Dendritic cell treated with granulocyte-macrophage colony-stimulating factor and Interleukin-4, amounts not matched to agents 40 ng/mL and 50 ng/mL, for 4 days (primary cell): ENCODE results near the gene SYNGR1.
"Not testable (repeated sequence)": the region's sequence is repeated elsewhere in the genome, so short reads cannot be mapped to it uniquely, and the experiment has no call there.

Source experiments
- H3K27ac Mint-ChIP-seq: one replicate; pipeline ENCODE4 v1.8.0; 2022; ENCODE audit warnings: mild to moderate bottlenecking, mixed read lengths
- H3K27me3 Mint-ChIP-seq: one replicate; pipeline ENCODE4 v1.8.0; 2022; ENCODE audit warnings: mild to moderate bottlenecking, mixed read lengths
- H3K36me3 Mint-ChIP-seq: one replicate; pipeline ENCODE4 v1.8.0; 2022; ENCODE audit warnings: low read depth, mixed read lengths
- H3K4me1 Mint-ChIP-seq: one replicate; pipeline ENCODE4 v1.8.0; 2022; ENCODE audit warnings: low read depth, mixed read lengths
- H3K4me3 Mint-ChIP-seq: one replicate; pipeline ENCODE4 v1.8.0; 2022; ENCODE audit warnings: mild to moderate bottlenecking, moderate library complexity, mixed read lengths
- H3K9me3 Mint-ChIP-seq: one replicate; pipeline ENCODE4 v1.8.0; 2022; ENCODE audit warnings: mixed read lengths
- intact Hi-C: fragments of 100-400 bp; cut with micrococcal nuclease; formaldehyde crosslinking; loops from one replicate; pipeline ENCODE4 v1.15.0; 2022

Gene SYNGR1

GRCh38 chr22:39408173-39408572 lies 58.4 kb downstream of the SYNGR1 start:
- Mint-ChIP-seq H3K27me3 (no peaks in the 10 kb centered on the region), H3K9me3 (no peaks in the 10 kb centered on the region), H3K36me3 (peaks cover 28% of the 10 kb centered on the region), H3K4me3 (no peak overlapping the region), H3K4me1 (peaks cover 72% of the 10 kb centered on the region), H3K27ac (no peak overlapping the region)
- intact Hi-C loops = loop anchor here (10.0 kb wide), 1 partner anchor 107 kb away; no protein-coding TSS in a partner anchor

- Mint-ChIP-seq H3K4me1 (peaks cover 73% of the 10 kb centered on the region), H3K27ac (no peak overlapping the region), H3K27me3 (no peaks in the 10 kb centered on the region), H3K36me3 (peaks cover 22% of the 10 kb centered on the region), H3K9me3 (no peaks in the 10 kb centered on the region), H3K4me3 (no peak overlapping the region)
- intact Hi-C loops = loop anchor here (10.0 kb wide), 1 partner anchor 106 kb away; no protein-coding TSS in a partner anchor
These were observed 59.0 kb downstream of the SYNGR1 start for GRCh38 chr22:39408807-39409206.

- peaks cover 78% of the 10 kb centered on the region for H3K4me1 Mint-ChIP-seq
These were observed 59.8 kb downstream of the SYNGR1 start for GRCh38 chr22:39409516-39410029.

GRCh38 chr22:39410264-39410663 lies 60.5 kb downstream of the SYNGR1 start:
- intact Hi-C loops = no loop called here
- Mint-ChIP-seq H3K4me3 (no peak overlapping the region), H3K27me3 (no peaks in the 10 kb centered on the region), H3K4me1 (peaks cover 78% of the 10 kb centered on the region), H3K9me3 (no peaks in the 10 kb centered on the region), H3K27ac (peak overlapping the region; percentile 32), H3K36me3 (peaks cover 16% of the 10 kb centered on the region)

More at GRCh38 chr22:39409516-39410029, 59.8 kb downstream of the SYNGR1 start:
- Mint-ChIP-seq H3K27ac (peak overlapping the region; percentile 32), H3K36me3 (peaks cover 18% of the 10 kb centered on the region), H3K27me3 (no peaks in the 10 kb centered on the region), H3K4me3 (no peak overlapping the region), H3K9me3 (no peaks in the 10 kb centered on the region)
- intact Hi-C loops = loop anchor here (10.0 kb wide), 1 partner anchor 105 kb away; no protein-coding TSS in a partner anchor

DNA sequence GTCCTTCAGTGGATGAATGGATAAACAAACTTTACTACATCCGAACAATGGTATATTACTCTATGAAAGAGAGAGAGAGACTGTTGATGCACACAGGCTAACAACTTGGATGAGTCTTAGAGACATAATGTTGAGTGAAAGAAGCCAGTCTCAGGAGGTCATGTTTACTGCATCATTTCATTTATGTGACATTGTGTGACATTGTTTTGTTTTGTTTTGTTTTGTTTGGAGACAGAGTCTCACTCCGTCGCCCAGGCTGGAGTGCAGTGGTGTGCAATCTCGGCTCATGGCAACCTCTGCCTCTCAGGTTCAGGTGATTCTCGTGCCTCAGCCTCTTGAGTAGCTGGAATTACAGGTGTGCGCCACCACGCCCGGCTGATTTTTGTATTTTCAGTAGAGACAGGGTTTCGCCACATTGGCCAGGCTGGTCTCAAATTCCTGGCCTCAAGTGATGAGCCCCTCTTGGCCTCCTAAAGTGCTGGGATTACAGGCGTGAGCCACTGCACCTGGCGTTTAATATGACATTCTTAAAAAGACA lies 62.1 kb downstream of the SYNGR1 start:
- peaks cover 21% of the 10 kb centered on the region for H3K36me3 Mint-ChIP-seq

DNA sequence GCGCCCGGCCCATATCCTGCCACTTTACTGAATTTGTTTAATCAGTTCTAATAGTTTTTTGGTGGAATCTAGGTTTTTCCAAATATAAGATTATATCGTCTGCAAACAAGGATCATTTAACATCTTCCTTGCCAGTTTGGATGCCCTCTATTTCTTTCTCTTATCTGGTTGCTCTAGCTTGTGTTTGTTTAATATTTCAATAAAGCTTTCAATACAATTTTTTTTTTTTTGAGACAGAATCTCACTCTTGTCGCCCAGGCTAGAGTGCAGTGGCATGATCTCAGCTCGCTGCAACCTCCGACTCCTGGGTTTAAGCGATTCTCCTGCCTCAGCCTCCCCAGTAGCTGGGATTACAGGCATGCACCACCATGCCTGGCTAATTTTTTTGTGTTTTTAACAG lies 63.4 kb downstream of the SYNGR1 start:
- H3K9me3 Mint-ChIP-seq = not testable (repeated sequence)
- peaks cover 34% of the 10 kb centered on the region for H3K36me3 Mint-ChIP-seq

More for the DNA sequence above, 62.1 kb downstream of the SYNGR1 start:
- Mint-ChIP-seq H3K27ac (peak overlapping the region; percentile 48), H3K4me1 (peaks cover 70% of the 10 kb centered on the region)
- H3K4me3 Mint-ChIP-seq, H3K9me3 Mint-ChIP-seq, intact Hi-C loops, H3K27me3 Mint-ChIP-seq: not testable (repeated sequence)

DNA sequence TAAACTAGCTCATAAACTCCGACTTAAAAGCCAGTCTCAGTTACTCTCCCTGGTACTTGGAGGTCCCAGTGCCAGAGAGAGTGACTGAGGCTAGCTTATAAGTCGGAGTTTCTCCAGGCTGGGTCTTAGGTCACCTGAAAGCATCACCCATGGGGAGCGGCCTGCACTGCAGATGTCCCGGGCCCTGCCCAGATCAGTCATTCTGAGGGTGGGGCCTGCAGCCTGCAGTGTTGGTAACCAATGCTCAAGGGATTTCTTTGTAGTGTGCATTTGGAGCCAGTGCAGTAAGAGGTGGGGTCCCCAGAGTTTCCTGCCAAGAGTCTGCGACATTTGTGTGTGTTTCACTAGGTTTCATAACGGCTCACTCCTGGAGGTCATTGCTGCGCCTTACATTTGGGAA lies 64.6 kb downstream of the SYNGR1 start:
- H3K27me3 Mint-ChIP-seq = no peaks in the 10 kb centered on the region
- H3K27ac Mint-ChIP-seq = no peak overlapping the region
- peaks cover 50% of the 10 kb centered on the region for H3K4me1 Mint-ChIP-seq
- H3K4me3 Mint-ChIP-seq = no peak overlapping the region
- H3K36me3 Mint-ChIP-seq = peaks cover 46% of the 10 kb centered on the region
- intact Hi-C loops = no loop called here
- H3K9me3 Mint-ChIP-seq = no peaks in the 10 kb centered on the region

More for the DNA sequence above, 63.4 kb downstream of the SYNGR1 start:
- intact Hi-C loops, H3K27me3 Mint-ChIP-seq: not testable (repeated sequence)
- Mint-ChIP-seq H3K4me3 (peak overlapping the region; percentile 13), H3K4me1 (peaks cover 57% of the 10 kb centered on the region), H3K27ac (peak overlapping the region; percentile 48)

- H3K36me3 Mint-ChIP-seq = peaks cover 51% of the 10 kb centered on the region
- H3K27ac Mint-ChIP-seq = no peak overlapping the region
- H3K9me3 Mint-ChIP-seq = no peaks in the 10 kb centered on the region
- no peak overlapping the region for H3K4me3 Mint-ChIP-seq
- intact Hi-C loops = no loop called here
- peaks cover 45% of the 10 kb centered on the region for H3K4me1 Mint-ChIP-seq
- H3K27me3 Mint-ChIP-seq = no peaks in the 10 kb centered on the region
These were observed 65.1 kb downstream of the SYNGR1 start for GRCh38 chr22:39414886-39415285.

GRCh38 chr22:39415506-39415905 lies 65.7 kb downstream of the SYNGR1 start:
- intact Hi-C loops = no loop called here
- no peak overlapping the region for H3K4me3 Mint-ChIP-seq
- H3K27me3 Mint-ChIP-seq = no peaks in the 10 kb centered on the region
- H3K4me1 Mint-ChIP-seq = peaks cover 39% of the 10 kb centered on the region
- H3K36me3 Mint-ChIP-seq = peaks cover 57% of the 10 kb centered on the region
- H3K27ac Mint-ChIP-seq = no peak overlapping the region
- no peaks in the 10 kb centered on the region for H3K9me3 Mint-ChIP-seq

GRCh38 chr22:39416319-39416718 lies 66.5 kb downstream of the SYNGR1 start:
- intact Hi-C loops = no loop called here
- Mint-ChIP-seq H3K27me3 (no peaks in the 10 kb centered on the region), H3K4me1 (peaks cover 31% of the 10 kb centered on the region), H3K27ac (no peak overlapping the region), H3K36me3 (peaks cover 65% of the 10 kb centered on the region), H3K9me3 (no peaks in the 10 kb centered on the region), H3K4me3 (no peak overlapping the region)

- H3K36me3 Mint-ChIP-seq = peaks cover 79% of the 10 kb centered on the region
- H3K9me3 Mint-ChIP-seq = no peaks in the 10 kb centered on the region
- intact Hi-C loops = no loop called here
- H3K27ac Mint-ChIP-seq = no peak overlapping the region
- H3K27me3 Mint-ChIP-seq = no peaks in the 10 kb centered on the region
- H3K4me3 Mint-ChIP-seq = no peak overlapping the region
- H3K4me1 Mint-ChIP-seq = peaks cover 24% of the 10 kb centered on the region
These were observed 67.8 kb downstream of the SYNGR1 start for GRCh38 chr22:39417641-39418040.

GRCh38 chr22:39418696-39419095 lies 68.9 kb downstream of the SYNGR1 start:
- peaks cover 88% of the 10 kb centered on the region for H3K36me3 Mint-ChIP-seq

DNA sequence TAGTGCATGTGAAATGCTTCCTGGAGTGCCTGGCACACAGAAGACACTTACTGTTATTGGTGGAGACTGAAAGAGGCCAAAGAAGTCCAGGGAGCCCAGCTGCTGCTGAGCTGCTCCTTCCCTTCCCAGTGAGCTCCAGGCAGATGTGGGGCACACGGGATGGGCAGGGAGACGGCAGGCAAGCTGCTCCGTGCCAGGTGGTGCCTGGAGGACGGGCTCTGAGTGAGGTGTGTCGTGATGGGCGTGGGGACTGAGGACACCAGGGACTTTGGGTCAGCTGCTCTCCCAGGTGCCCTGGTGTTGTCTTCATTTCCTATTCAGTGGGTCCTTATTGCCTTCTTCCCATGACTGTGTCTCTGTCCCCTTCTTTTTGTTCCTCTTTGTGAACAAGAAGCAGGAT lies 69.3 kb downstream of the SYNGR1 start:
- Mint-ChIP-seq H3K4me3 (no peak overlapping the region), H3K9me3 (no peaks in the 10 kb centered on the region), H3K4me1 (peaks cover 11% of the 10 kb centered on the region), H3K27me3 (no peaks in the 10 kb centered on the region), H3K36me3 (peaks cover 92% of the 10 kb centered on the region), H3K27ac (no peak overlapping the region)
- intact Hi-C loops = no loop called here

More at GRCh38 chr22:39418696-39419095, 68.9 kb downstream of the SYNGR1 start:
- Mint-ChIP-seq H3K27me3 (no peaks in the 10 kb centered on the region), H3K27ac (no peak overlapping the region), H3K4me1 (peaks cover 15% of the 10 kb centered on the region), H3K9me3 (no peaks in the 10 kb centered on the region), H3K4me3 (no peak overlapping the region)
- intact Hi-C loops = no loop called here

- H3K27ac Mint-ChIP-seq = no peak overlapping the region
- peaks cover 99% of the 10 kb centered on the region for H3K36me3 Mint-ChIP-seq
- no peaks in the 10 kb centered on the region for H3K27me3 Mint-ChIP-seq
- H3K4me1 Mint-ChIP-seq = peaks cover 6% of the 10 kb centered on the region
- no peak overlapping the region for H3K4me3 Mint-ChIP-seq
- no peaks in the 10 kb centered on the region for H3K9me3 Mint-ChIP-seq
- intact Hi-C loops = no loop called here
These were observed 70.1 kb downstream of the SYNGR1 start for GRCh38 chr22:39419911-39420310.

DNA sequence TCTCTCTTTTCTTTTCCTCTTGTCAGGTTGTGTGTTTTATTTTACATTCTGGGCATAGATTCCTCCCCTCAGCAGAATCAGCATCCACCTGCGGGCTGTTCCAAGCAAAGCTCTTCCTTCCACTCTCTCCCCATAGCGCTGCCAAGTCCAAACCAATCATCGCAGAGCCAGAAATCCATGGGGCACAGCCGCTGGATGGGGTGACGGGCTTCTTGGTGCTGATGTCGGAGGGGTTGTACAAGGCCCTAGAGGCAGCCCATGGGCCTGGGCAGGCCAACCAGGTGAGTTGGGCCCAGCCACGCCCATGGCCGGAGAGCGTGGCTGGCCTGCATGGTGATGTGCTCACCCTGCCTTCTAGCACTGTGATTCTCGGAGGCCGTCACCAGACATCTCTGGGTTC lies 71.9 kb downstream of the SYNGR1 start:
- peaks cover 99% of the 10 kb centered on the region for H3K36me3 Mint-ChIP-seq
- intact Hi-C loops = no loop called here

More for the DNA sequence above, 71.9 kb downstream of the SYNGR1 start:
- Mint-ChIP-seq H3K27ac (no peak overlapping the region), H3K27me3 (no peaks in the 10 kb centered on the region), H3K4me1 (peaks cover 6% of the 10 kb centered on the region), H3K4me3 (no peak overlapping the region), H3K9me3 (no peaks in the 10 kb centered on the region)
